ENCODE results near the gene FAM32A.

DNA sequence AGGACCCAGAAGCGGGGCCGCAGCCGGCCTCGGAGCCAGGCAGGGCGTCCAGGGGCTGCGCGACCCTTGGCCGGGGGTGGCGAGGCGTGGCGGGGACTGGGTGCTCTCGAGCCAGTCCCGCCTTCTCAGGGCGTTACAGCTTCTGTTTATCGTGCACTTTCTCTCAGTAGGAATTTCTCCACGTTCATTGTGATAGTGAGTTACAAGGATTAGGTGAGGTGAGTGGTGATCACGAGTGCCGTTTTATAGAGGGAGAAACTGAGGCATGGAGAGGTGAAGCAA is 13.1 kb downstream of the FAM32A start:
- TF ChIP-seq, protein P1, sequence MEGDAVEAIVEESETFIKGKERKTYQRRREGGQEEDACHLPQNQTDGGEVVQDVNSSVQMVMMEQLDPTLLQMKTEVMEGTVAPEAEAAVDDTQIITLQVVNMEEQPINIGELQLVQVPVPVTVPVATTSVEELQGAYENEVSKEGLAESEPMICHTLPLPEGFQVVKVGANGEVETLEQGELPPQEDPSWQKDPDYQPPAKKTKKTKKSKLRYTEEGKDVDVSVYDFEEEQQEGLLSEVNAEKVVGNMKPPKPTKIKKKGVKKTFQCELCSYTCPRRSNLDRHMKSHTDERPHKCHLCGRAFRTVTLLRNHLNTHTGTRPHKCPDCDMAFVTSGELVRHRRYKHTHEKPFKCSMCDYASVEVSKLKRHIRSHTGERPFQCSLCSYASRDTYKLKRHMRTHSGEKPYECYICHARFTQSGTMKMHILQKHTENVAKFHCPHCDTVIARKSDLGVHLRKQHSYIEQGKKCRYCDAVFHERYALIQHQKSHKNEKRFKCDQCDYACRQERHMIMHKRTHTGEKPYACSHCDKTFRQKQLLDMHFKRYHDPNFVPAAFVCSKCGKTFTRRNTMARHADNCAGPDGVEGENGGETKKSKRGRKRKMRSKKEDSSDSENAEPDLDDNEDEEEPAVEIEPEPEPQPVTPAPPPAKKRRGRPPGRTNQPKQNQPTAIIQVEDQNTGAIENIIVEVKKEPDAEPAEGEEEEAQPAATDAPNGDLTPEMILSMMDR (IDR thresholded peaks at IDR 0.05) = no peak
- TF ChIP-seq POLR2A (IDR thresholded peaks at IDR 0.05) (no peak), EP300 (IDR thresholded peaks at IDR 0.05) (no peak)

All from tibial nerve (tissue), 4 donors.